ENCODE data around the gene HLA-DQB2.

DNA sequence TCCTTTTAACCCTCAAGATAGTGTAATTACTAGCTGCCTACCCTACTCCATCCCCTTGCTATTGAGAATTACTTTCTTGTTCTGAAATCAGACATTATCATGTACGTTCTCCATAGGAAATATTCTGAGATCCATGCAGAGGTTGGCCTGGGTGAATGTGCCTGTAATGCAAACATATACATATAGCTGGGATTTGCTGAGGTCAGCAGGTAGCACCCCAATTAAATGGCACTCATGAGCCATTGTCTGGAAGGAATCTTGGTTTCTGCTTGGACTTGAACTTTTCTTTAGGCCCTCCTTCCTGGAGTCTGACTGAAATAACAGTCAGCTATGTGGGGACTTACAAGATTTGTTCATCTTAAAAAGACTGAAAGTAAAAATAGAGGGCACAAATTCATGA, 3.7 kb downstream of the HLA-DQB2 start:
- TF ChIP-seq, protein P1, sequence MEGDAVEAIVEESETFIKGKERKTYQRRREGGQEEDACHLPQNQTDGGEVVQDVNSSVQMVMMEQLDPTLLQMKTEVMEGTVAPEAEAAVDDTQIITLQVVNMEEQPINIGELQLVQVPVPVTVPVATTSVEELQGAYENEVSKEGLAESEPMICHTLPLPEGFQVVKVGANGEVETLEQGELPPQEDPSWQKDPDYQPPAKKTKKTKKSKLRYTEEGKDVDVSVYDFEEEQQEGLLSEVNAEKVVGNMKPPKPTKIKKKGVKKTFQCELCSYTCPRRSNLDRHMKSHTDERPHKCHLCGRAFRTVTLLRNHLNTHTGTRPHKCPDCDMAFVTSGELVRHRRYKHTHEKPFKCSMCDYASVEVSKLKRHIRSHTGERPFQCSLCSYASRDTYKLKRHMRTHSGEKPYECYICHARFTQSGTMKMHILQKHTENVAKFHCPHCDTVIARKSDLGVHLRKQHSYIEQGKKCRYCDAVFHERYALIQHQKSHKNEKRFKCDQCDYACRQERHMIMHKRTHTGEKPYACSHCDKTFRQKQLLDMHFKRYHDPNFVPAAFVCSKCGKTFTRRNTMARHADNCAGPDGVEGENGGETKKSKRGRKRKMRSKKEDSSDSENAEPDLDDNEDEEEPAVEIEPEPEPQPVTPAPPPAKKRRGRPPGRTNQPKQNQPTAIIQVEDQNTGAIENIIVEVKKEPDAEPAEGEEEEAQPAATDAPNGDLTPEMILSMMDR (IDR thresholded peaks at IDR 0.05; ENCODE audit: extremely low read depth in 1 of 2, insufficient read depth in 1 of 2, low read depth in 1 of 2, low read length in 2 of 2): no peak
- TF ChIP-seq, protein P2, sequence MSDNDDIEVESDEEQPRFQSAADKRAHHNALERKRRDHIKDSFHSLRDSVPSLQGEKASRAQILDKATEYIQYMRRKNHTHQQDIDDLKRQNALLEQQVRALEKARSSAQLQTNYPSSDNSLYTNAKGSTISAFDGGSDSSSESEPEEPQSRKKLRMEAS (IDR thresholded peaks at IDR 0.05; ENCODE audit: insufficient read depth, insufficient read length): no peak
- TF ChIP-seq POLR2AphosphoS5 (IDR thresholded peaks at IDR 0.05; ENCODE audit: insufficient read depth, low read depth, low read length): no peak
- no peak for TF ChIP-seq POLR2A (IDR thresholded peaks at IDR 0.05; ENCODE audit: low read depth, low read length)
- no peak for TF ChIP-seq MYC (IDR thresholded peaks at IDR 0.05; ENCODE audit: low read depth, low read length)
- TF ChIP-seq EZH2 (IDR thresholded peaks at IDR 0.05; ENCODE audit: borderline replicate concordance, low read depth, low read length, severe bottlenecking): no peak
- TF ChIP-seq FOS (IDR thresholded peaks at IDR 0.05; ENCODE audit: borderline replicate concordance, insufficient read depth, low read length): no peak
- no peak for TF ChIP-seq GATA2 (IDR thresholded peaks at IDR 0.05; ENCODE audit: insufficient read depth, insufficient read length, low read depth, low read length)
